Epithelial cell of esophagus (primary cell): Measurements from ENCODE around the gene SLC28A1.

Source experiments
- DNase-seq: peaks from one replicate; pipeline ENCODE4 v3.0.0; 2010; ENCODE audit warnings: low read depth
- H3K4me3 ChIP-seq: 2 replicates; pipeline ENCODE4 v1.5.1; 2011; ENCODE audit warnings: mild to moderate bottlenecking, low read length, control low read depth
- TF ChIP-seq, protein P1 (sequence below): IDR thresholded peaks from 2 replicates; pipeline ENCODE4 v1.5.1; 2011; ENCODE audit warnings: low read depth, mild to moderate bottlenecking, low read length, control low read depth, inconsistent platforms; ENCODE audit not compliant: insufficient read depth; ENCODE audit errors: missing control alignments

SLC28A1 gene

DNA sequence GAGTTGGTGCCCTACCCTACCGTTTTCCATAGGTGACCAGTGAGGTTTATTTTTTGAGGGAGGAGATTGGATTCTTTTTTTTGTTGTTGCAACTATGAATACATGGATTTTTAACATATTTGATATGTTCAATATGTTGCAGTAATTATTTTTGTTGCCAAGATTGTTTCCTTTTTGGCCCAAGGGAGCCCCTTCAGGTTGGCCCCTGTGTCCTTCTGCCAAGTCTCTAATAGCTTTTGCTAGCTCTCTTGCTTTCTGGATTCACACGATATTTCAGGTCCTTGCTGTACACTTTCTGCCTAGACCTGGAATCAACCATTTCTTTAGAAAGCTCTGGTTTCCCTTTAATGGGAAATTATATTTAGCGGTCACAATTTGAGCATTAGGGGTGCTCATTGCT is 22.7 kb upstream of the SLC28A1 start:
- H3K4me3 ChIP-seq, result no peak overlapping the region
- TF ChIP-seq, protein P1, sequence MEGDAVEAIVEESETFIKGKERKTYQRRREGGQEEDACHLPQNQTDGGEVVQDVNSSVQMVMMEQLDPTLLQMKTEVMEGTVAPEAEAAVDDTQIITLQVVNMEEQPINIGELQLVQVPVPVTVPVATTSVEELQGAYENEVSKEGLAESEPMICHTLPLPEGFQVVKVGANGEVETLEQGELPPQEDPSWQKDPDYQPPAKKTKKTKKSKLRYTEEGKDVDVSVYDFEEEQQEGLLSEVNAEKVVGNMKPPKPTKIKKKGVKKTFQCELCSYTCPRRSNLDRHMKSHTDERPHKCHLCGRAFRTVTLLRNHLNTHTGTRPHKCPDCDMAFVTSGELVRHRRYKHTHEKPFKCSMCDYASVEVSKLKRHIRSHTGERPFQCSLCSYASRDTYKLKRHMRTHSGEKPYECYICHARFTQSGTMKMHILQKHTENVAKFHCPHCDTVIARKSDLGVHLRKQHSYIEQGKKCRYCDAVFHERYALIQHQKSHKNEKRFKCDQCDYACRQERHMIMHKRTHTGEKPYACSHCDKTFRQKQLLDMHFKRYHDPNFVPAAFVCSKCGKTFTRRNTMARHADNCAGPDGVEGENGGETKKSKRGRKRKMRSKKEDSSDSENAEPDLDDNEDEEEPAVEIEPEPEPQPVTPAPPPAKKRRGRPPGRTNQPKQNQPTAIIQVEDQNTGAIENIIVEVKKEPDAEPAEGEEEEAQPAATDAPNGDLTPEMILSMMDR, result no peak
- no peak for DNase-seq

DNA sequence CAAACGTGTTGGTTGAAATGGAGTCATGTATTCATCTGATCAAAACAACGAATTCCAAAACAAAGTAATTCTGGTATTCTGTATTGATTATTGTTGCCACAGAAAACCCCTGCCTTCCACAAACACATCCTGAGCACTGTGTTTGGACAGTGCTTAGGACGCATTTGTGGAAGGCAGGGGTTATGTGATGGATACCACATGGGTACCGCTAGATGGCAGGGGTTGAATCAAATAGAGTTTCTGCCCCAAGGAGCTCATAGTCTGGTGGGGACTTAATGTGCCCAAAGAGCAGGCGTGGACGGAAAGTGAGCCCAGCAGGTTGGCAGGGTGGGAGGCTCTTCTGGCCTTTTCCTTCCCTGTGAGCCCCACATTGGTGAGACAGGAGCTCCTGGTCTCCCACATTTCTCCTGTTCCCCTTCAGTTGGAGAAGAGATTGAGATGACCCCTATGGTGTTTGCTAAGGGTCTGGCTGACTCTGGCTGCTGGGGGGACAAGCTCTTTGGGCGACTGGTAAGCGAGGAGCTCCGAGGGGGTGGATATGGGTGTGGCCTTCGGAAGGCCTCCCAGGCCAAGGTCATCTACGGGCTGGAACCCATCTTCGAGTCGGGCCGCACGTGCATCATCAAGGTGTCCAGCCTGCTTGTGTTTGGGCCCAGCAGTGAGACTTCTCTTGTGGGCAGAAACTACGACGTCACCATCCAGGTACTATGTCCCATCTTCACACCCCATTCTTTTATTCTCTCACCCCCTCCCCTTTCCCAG is 22.1 kb upstream of the SLC28A1 start:
- no peak for DNase-seq
- no peak overlapping the region for H3K4me3 ChIP-seq
- TF ChIP-seq, protein P1, result no peak

DNA sequence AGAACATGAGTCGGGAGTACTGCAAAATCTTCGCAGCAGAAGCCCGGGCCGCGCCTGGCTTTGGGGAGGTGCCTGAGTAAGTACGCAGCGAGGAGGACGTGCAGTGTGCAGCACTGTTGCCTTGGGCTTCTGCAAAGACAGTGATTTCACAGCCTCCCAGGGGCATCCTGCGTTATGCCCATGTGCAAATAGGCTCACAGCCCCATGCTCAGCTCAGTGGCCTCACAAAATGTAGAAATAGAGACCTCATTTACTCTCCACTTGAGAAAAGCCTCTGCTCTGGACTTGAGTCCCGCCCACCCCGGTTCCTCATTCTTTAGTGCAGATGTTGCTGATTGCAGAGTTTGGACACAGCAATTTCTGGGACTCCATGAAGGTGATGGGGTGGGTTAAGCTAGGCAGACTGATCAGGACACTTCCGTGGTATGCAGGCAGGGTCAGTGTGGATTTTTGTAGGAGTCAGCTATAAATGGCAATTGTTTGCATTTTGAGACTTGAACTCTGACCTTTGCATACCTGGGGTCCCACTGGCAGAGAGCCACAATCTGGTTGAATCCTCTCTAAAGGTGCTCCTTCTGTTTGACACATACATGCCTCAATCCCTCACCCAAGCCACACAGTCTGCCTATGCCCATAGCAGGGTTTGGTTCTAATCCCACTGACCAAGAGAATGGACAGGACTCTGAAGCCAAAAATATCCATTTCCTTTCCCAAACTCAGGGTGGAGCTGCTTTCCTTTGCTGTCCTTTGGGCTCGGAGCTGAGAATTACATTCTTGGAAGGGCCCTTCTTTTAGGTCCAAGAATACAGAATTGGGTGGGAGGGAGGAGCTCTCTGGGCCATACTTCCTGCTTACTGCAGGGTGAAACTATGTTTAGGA is 20.7 kb upstream of the SLC28A1 start:
- H3K4me3 ChIP-seq, result no peak overlapping the region
- TF ChIP-seq, protein P1, result no peak
- no peak for DNase-seq

DNA sequence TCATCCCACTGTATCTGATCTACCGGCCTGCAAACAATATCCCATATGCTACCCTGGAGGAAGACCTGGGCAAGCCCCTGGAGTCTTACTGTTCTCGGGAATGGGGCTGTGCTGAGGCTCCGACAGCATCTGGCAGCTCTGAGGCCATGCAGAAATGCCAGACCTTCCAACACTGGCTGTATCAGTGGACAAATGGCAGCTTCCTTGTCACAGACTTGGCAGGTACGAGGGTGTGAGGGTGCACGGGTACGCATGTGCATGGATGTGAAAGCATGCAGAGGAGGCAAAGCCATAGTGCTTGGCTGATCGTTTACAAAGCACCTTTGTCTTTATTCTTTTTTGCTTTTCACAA is 20.0 kb upstream of the SLC28A1 start:
- no peak for DNase-seq
- H3K4me3 ChIP-seq, result no peak overlapping the region
- TF ChIP-seq, protein P1, result no peak

GRCh38 chr15:84865074-84865569 is 19.3 kb upstream of the SLC28A1 start:
- TF ChIP-seq, protein P1, result no peak

GRCh38 chr15:84868037-84868880 is 16.2 kb upstream of the SLC28A1 start:
- H3K4me3 ChIP-seq, result no peak overlapping the region
- DNase-seq, result no peak
- TF ChIP-seq, protein P1, result no peak

More at GRCh38 chr15:84865074-84865569, 19.3 kb upstream of the SLC28A1 start:
- H3K4me3 ChIP-seq, result no peak overlapping the region
- DNase-seq, result no peak
